HG02642 (cell line): ENCODE results near the gene CRLF3.
"Not testable (repeated sequence)": the region's sequence is repeated elsewhere in the genome, so short reads cannot be mapped to it uniquely, and the experiment has no call there.

Source experiments
- ATAC-seq: cut with Tn5 transposase; IDR thresholded peaks from one replicate; pipeline ENCODE4 v1.9.1; 2021; ENCODE audit warnings: mild to moderate bottlenecking; ENCODE audit not compliant: unreplicated experiment, poor library complexity

The CRLF3 gene

DNA sequence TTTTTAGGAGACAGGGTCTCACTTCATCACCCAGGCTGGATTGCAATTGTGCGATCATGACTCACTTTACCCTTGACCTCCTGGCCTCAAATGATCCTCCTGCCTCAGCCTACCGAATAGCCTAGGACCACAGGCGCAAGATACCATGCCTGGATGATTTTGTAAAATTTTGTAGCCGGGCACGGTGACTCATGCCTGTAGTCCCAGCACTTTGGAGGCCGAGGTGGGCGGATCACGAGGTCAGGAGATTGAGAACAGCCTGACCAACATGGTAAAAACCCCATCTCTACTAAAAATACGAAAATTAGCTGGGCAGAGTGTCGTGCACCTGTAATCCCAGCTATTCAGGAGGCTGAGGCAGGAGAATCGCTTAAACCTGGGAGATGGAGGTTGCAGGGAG lies 73.5 kb downstream of the CRLF3 start:
- ATAC-seq = not testable (repeated sequence)

DNA sequence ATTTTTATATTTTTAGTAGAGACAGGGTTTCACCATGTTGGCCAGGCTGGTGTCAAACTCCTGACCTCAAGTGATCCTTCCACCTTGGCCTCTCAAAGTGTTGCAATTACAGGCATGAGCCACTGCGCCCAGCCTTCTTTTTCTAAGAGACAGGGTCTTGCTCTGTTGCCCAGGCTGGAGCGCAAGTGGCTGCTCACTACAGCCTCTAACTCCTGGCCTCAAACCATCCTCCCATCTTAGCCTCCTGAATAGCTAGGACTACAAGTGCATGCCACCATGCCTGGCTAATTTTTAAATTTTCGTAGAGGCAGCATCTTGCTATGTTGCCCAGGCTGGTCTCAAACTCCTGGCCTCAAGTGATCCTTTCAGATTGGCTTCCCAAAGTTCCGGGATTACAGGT lies 76.9 kb downstream of the CRLF3 start:
- ATAC-seq = not testable (repeated sequence)

DNA sequence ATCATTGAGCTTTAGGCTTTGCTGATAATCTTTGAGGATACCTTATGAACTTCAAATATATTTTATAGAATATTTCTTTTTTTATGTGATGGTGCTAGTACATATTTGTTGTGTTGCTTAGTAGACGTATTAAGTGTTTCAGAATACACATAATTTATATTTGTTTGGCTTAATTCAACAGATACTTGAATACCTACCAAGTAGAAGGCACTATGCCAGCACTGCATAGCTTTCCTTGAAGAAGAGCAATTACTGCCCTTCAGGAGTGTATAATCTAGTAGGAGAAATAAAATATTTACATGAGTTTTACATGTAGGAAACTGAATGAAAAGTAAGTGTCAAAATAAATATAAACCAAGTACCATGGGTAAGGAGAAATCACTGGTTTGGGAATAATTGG lies 81.8 kb downstream of the CRLF3 start:
- not testable (repeated sequence) for ATAC-seq

DNA sequence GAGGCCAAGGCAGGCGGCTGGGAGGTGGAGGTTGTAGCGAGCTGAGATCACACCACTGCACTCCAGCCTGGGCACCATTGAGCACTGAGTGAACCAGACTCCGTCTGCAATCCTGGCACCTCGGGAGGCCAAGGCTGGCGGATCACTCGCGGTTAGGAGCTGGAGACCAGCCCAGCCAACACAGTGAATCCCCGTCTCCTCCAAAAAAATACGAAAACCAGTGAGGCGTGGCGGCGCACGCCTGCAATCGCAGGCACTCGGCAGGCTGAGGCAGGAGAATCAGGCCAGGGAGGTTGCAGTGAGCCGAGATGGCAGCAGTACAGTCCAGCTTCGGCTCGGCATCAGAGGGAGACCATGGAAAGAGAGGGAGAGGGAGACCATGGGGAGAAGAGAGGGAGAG lies 88.1 kb downstream of the CRLF3 start:
- not testable (repeated sequence) for ATAC-seq

DNA sequence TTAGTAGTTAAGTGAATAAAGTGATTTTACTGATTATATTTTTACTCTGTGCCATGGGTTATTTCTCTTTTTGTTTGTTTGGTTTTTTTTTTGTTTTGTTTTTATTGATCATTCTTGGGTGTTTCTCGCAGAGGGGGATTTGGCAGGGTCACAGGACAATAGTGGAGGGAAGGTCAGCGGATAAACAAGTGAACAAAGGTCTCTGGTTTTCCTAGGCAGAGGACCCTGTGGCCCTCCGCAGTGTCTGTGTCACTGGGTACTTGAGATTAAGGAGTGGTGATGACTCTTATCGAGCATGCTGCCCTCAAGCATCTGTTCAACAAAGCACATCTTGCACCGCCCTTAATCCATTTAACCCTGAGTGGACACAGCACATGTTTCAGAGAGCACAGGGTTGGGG lies 88.8 kb downstream of the CRLF3 start:
- ATAC-seq = not testable (repeated sequence)

DNA sequence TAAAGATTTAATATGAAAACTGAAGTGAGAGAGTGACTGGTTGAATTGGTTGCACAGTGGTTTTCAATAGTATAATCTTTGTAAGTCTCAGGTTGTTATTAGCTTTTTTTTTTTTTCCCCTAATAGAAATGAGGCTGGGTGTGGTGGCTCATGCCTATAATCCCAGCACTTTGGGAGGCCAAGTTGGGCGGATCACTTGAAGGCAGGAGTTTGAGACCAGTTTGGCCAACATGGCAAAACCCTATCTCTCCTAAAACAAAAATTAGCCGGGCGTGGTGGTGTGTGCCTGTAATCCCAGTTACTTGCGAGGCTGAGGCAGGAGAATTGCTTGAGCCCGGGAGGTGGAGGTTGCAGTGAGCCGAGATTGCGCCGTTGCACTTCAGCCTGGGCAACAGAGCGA lies 89.3 kb downstream of the CRLF3 start:
- ATAC-seq = not testable (repeated sequence)

DNA sequence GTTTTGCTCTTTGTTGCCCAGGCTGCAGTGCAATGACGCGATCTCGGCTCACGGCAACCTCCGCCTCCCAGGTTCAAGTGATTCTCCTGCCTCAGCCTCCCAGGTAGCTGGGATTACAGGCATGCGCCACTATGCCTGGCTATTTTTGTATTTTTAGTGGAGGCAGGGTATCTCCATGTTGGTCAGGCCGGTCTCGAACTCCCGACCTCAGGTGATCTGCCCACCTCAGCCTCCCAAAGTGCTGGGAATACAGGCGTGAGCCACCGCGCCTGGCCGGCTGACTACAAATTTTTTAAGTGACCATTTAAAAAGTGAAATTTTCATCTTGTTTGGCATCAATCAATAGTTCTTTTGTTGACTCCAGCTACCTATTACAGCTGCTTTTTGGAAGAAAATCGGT lies 90.3 kb downstream of the CRLF3 start:
- not testable (repeated sequence) for ATAC-seq
